Loucy (cell line): ENCODE results near the gene QPRT.

Experiments used
- H2AFZ ChIP-seq: fragments of 200-600 bp; sonication (generic); 2 replicates; pipeline ENCODE4 v1.6.0; 2016; ENCODE audit warnings: antibody characterized with exemption, mild to moderate bottlenecking, low read length, moderate library complexity
- H3F3A ChIP-seq: fragments of 200-600 bp; 2 replicates; pipeline ENCODE4 v1.6.0; 2016; ENCODE audit warnings: antibody characterized with exemption, low read depth, mild to moderate bottlenecking
- H3K27me3 ChIP-seq: fragments of 200-600 bp; sonication (generic); 2 replicates; pipeline ENCODE4 v1.6.1; 2014; ENCODE audit warnings: low read length, mild to moderate bottlenecking; ENCODE audit not compliant: insufficient read depth, poor library complexity, severe bottlenecking
- H3K36me3 ChIP-seq: fragments of 200-600 bp; sonication (generic); 2 replicates; pipeline ENCODE4 v1.6.1; 2016; ENCODE audit warnings: low read length; ENCODE audit not compliant: insufficient read depth
- H3K4me1 ChIP-seq: fragments of 200-600 bp; sonication (generic); 2 replicates; pipeline ENCODE4 v1.5.1; 2014; ENCODE audit warnings: low read length, mild to moderate bottlenecking; ENCODE audit not compliant: insufficient read depth, poor library complexity, severe bottlenecking
- H3K4me2 ChIP-seq: fragments of 200-600 bp; sonication (generic); 2 replicates; pipeline ENCODE4 v1.6.0; 2014; ENCODE audit warnings: antibody characterized with exemption, low read length, low read depth, mild to moderate bottlenecking; ENCODE audit not compliant: poor library complexity, severe bottlenecking
- H3K4me3 ChIP-seq: fragments of 200-600 bp; sonication (generic); 2 replicates; pipeline ENCODE4 v1.5.1; 2014; ENCODE audit warnings: low read length, mild to moderate bottlenecking, mixed read lengths; ENCODE audit not compliant: poor library complexity, severe bottlenecking
- H3K79me2 ChIP-seq: fragments of 200-600 bp; sonication (generic); 2 replicates; pipeline ENCODE4 v1.6.1; 2014; ENCODE audit warnings: low read length; ENCODE audit not compliant: insufficient read depth
- H3K9ac ChIP-seq: fragments of 200-600 bp; sonication (generic); 2 replicates; pipeline ENCODE4 v1.6.0; 2014; ENCODE audit warnings: mild to moderate bottlenecking, low read depth, low read length, moderate library complexity; ENCODE audit not compliant: poor library complexity, severe bottlenecking
- H3K9me2 ChIP-seq: fragments of 200-600 bp; sonication (generic); replicated peaks from 2 replicates; pipeline ENCODE4 v1.6.1; 2016; ENCODE audit warnings: low read depth, low read length, mixed read lengths
- H3K9me3 ChIP-seq: fragments of 200-600 bp; sonication (generic); 2 replicates; pipeline ENCODE4 v1.6.1; 2014; ENCODE audit warnings: mild to moderate bottlenecking, antibody characterized with exemption, low read length, low read depth; ENCODE audit not compliant: insufficient read depth
- H4K20me1 ChIP-seq: fragments of 200-600 bp; sonication (generic); 2 replicates; pipeline ENCODE4 v1.6.0; 2014; ENCODE audit warnings: antibody characterized with exemption, low read length, mild to moderate bottlenecking; ENCODE audit not compliant: insufficient read depth, poor library complexity, severe bottlenecking
- CTCF ChIP-seq: fragments of 200-600 bp; sonication (generic); conservative IDR thresholded peaks from 2 replicates; pipeline ENCODE4 v1.5.1; 2014; ENCODE audit warnings: mild to moderate bottlenecking, antibody characterized with exemption, low read length
- EZH2phosphoT487 ChIP-seq: fragments of 200-600 bp; IDR thresholded peaks from 2 replicates; pipeline ENCODE4 v1.6.1; 2018; ENCODE audit warnings: antibody characterized with exemption, mild to moderate bottlenecking, moderate library complexity, borderline replicate concordance

Gene QPRT

GRCh38 chr16:29743475-29743826 lies 64.5 kb downstream of the QPRT start:
- H3K9me2 ChIP-seq: no peaks in the 10 kb centered on the region
- no peak overlapping the region for H3K4me3 ChIP-seq
- peaks cover 60% of the 10 kb centered on the region for H3K4me1 ChIP-seq
- H3K9me3 ChIP-seq: no peaks in the 10 kb centered on the region
- peak overlapping the region; percentile 87 for H3K9ac ChIP-seq
- peak overlapping the region; percentile 91 for H3K4me2 ChIP-seq
- no peak for TF ChIP-seq EZH2phosphoT487
- no peak for TF ChIP-seq CTCF
- H3K79me2 ChIP-seq: peaks cover 35% of the 10 kb centered on the region
- H2AFZ ChIP-seq: no peak overlapping the region
- no peaks in the 10 kb centered on the region for H3K36me3 ChIP-seq
- no peaks in the 10 kb centered on the region for H3K27me3 ChIP-seq
- no peaks in the 10 kb centered on the region for H4K20me1 ChIP-seq
- no peaks in the 10 kb centered on the region; the same call in 1 of the 2 replicates for H3F3A ChIP-seq

GRCh38 chr16:29743827-29744531 lies 65.0 kb downstream of the QPRT start:
- Histone ChIP-seq H2AFZ (no peak overlapping the region), H3K27me3 (no peaks in the 10 kb centered on the region), H4K20me1 (no peaks in the 10 kb centered on the region), H3K36me3 (no peaks in the 10 kb centered on the region), H3F3A (no peaks in the 10 kb centered on the region; the same call in 1 of the 2 replicates), H3K4me3 (peak overlapping the region; percentile 82), H3K4me1 (peaks cover 58% of the 10 kb centered on the region), H3K9me3 (no peaks in the 10 kb centered on the region), H3K9ac (peak overlapping the region; percentile 87), H3K79me2 (peaks cover 35% of the 10 kb centered on the region), H3K9me2 (no peaks in the 10 kb centered on the region), H3K4me2 (peak overlapping the region; percentile 91)
- no peak for TF ChIP-seq CTCF
- no peak for TF ChIP-seq EZH2phosphoT487

- Histone ChIP-seq H2AFZ (no peak overlapping the region), H3K4me1 (peaks cover 55% of the 10 kb centered on the region), H3K9me2 (no peaks in the 10 kb centered on the region), H4K20me1 (no peaks in the 10 kb centered on the region), H3K27me3 (no peaks in the 10 kb centered on the region), H3K36me3 (no peaks in the 10 kb centered on the region), H3K4me3 (peak overlapping the region; percentile 82), H3K4me2 (peak overlapping the region; percentile 91), H3K9ac (peak overlapping the region; percentile 87), H3F3A (no peaks in the 10 kb centered on the region), H3K9me3 (no peaks in the 10 kb centered on the region), H3K79me2 (peaks cover 35% of the 10 kb centered on the region)
- TF ChIP-seq CTCF (no peak), EZH2phosphoT487 (no peak)
Observed at GRCh38 chr16:29744541-29745101, 65.6 kb downstream of the QPRT start.
